Body of pancreas (tissue), 4 donors: ENCODE results near the gene ZNF736. TPM values are rescaled to one million over a fixed set of nuclear protein-coding genes. Genes with fewer than 3 reads are reported as not detected.
A peak's percentile ranks its signal among the peaks of the same experiment; 100 is the strongest.
"Not testable (repeated sequence)": the region's sequence is repeated elsewhere in the genome, so short reads cannot be mapped to it uniquely, and the experiment has no call there.

Experiments used
- ATAC-seq: fragments of 150-250 bp; one replicate; pipeline ENCODE4 v1.9.1; 2016
- DNase-seq, 4 donors: peaks; one replicate each; pipeline ENCODE4 v3.0.0-alpha.2; 2019
- H3K27ac ChIP-seq, 4 donors: fragments of 200-600 bp; sonication (generic); 1 replicate in 3 of 4; 2 replicates in 1 of 4; pipeline versions ENCODE4 v1.5.1 to v1.6.1; 2016 to 2019; ENCODE audit warnings: mild to moderate bottlenecking in 1 of 4, mixed read lengths in 1 of 4, moderate library complexity in 1 of 4
- H3K27me3 ChIP-seq, 2 donors: fragments of 200-600 bp; sonication (generic); one replicate each; pipeline ENCODE4 v1.6.0; 2016; ENCODE audit warnings: mild to moderate bottlenecking in 1 of 2
- H3K36me3 ChIP-seq, 2 donors: fragments of 200-600 bp; sonication (generic); replicated peaks in 1 of 2; 2 replicates each; pipeline ENCODE4 v1.5.1; 2016; ENCODE audit warnings: low read depth in 2 of 2; ENCODE audit not compliant: insufficient read depth in 1 of 2
- H3K4me1 ChIP-seq: fragments of 200-600 bp; sonication (generic); one replicate; pipeline ENCODE4 v1.6.0; 2016
- H3K4me3 ChIP-seq, 2 donors: fragments of 200-600 bp; sonication (generic); 1 replicate in 1 of 2; 2 replicates in 1 of 2; pipeline ENCODE4 v1.5.1; 2016 to 2019
- H3K9me3 ChIP-seq, 3 donors: fragments of 200-600 bp; sonication (generic); 1 replicate in 2 of 3; 2 replicates in 1 of 3; pipeline ENCODE4 v1.5.1; 2016
- CTCF ChIP-seq, 7 experiments: fragments of 450-650 bp in 4 of 7; fragments of 200-600 bp in 3 of 7; sonication (generic) in 3 of 7; IDR thresholded peaks; one replicate each; pipeline ENCODE4 v1.5.1; 2016 to 2019; ENCODE audit warnings: antibody characterized with exemption in 7 of 7
- POLR2A ChIP-seq, 3 donors: fragments of 450-650 bp; IDR thresholded peaks; one replicate each; pipeline ENCODE4 v1.6.1; 2016; ENCODE audit warnings: antibody characterized with exemption in 3 of 3, mild to moderate bottlenecking in 2 of 3
- WGBS, 2 donors: methylation state at CpG; one replicate each; pipeline ENCODE4 v1.1.5; 2017; 5-methylcytosine and 5-hydroxymethylcytosine counted together
- intact Hi-C: fragments of 100-400 bp; cut with DNase I; formaldehyde crosslinking; loops from one replicate; pipeline ENCODE4 v1.15.1; 2023
- total RNA-seq, 2 donors: library from RNA; depleted of rRNA; stranded (reverse); fragments of >200 nt; gene quantifications; one replicate each; pipeline ENCODE4 v1.1.0, GENCODE V29; 2016

Gene ZNF736
- total RNA-seq, 2 donors from 2014 or later, result 6.3 to 26.2 TPM

DNA sequence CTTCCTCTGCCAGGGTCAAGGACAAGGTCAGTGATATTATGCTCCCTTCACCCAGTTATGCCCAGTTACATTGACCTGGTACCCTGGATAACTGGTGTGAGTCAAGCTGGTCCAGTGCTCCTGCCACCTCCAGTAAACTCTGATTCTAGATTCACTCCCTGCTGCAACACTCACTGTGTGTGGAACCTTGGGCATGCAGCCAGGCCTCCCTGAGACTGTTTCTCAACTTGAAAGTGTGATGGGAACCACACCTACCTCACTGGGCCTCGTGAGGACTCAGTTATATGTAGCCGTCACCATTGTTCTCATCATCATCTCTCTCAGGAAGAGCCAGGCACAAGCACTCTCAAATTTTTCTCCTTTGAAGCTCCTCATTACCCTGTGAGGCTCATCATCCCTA is 935 bp upstream of the ZNF736 start:
- Histone ChIP-seq H3K4me1 (peaks cover 22% of the 10 kb centered on the region), H3K36me3 (no peaks in the 10 kb centered on the region), H3K27me3 (no peaks in the 10 kb centered on the region), H3K9me3 (no peaks in the 10 kb centered on the region), H3K4me3 (no peak overlapping the region), H3K27ac (no peak overlapping the region)
- ATAC-seq (no peak), DNase-seq (no peak)
- intact Hi-C loops, result no loop called here
- 23 to 37% methylated on average over 2 of the region's 2 CpGs for WGBS, 2 donors
- TF ChIP-seq POLR2A (IDR thresholded peaks at IDR 0.05), result no peak
- no peak for TF ChIP-seq CTCF (IDR thresholded peaks at IDR 0.05)

- peak overlapping the region in 3 of 4 donors; percentile 46 to 79 (median 71) for H3K27ac ChIP-seq
- intact Hi-C loops, result no loop called here
- 30 to 41% methylated on average over 10 of the region's 10 CpGs for WGBS, 2 donors
Observed at GRCh38 chr7:64314566-64314965, 805 bp downstream of the ZNF736 start.

DNA sequence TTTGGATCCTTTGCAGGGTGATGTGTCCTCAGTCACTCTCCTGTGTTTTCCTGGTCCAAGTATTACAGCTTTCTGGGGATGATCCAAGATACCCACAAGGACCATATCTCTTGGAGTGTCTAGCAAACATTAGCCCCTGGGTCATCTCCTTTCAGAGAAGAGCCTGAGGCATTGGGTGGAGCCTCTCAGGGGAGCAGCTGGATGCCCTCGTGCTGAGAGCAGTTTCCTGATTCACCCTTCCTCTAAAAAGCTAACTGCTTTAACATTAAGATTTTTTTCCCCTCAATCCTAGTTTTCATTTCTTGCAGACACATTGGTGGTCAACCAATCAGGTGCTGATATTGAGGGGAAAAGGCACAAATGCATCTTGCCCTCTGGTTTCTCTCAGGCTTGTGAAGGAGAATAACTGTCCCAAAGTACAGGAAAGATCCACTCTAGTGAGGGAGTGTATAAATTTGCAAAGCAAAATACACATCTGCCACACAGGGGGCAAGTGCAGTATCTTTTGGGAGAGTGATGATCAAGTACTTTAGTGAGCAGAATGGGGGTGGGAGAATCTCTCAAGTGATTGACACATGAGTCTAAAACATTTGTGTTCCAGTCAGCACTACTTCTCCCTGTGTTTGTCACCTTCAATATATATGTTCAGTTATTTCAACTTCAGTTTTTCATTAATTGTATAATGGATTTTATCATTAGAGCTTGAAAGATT is 2.4 kb downstream of the ZNF736 start:
- H3K27me3 ChIP-seq, H3K4me3 ChIP-seq, H3K36me3 ChIP-seq, DNase-seq, ATAC-seq, H3K9me3 ChIP-seq, H3K27ac ChIP-seq, intact Hi-C loops: not testable (repeated sequence)
- H3K4me1 ChIP-seq, result peaks cover 22% of the 10 kb centered on the region
- WGBS, 2 donors, result 82 to 100% methylated on average over 1 of the region's 1 CpG

More at GRCh38 chr7:64314566-64314965, 805 bp downstream of the ZNF736 start:
- peak overlapping the region in 1 of 2 donors; percentile 81 for H3K4me3 ChIP-seq
- peaks cover 22% of the 10 kb centered on the region for H3K4me1 ChIP-seq
- DNase-seq (no peak), ATAC-seq (no peak)
- no peaks in the 10 kb centered on the region for H3K36me3 ChIP-seq
- TF ChIP-seq CTCF (IDR thresholded peaks at IDR 0.05), result no peak
- TF ChIP-seq POLR2A (IDR thresholded peaks at IDR 0.05), result no peak
- no peaks in the 10 kb centered on the region for H3K27me3 ChIP-seq
- no peaks in the 10 kb centered on the region for H3K9me3 ChIP-seq

- 83 to 84% methylated on average over 3 of the region's 3 CpGs for WGBS, 2 donors
- H3K27ac ChIP-seq, result no peak overlapping the region
- TF ChIP-seq POLR2A (IDR thresholded peaks at IDR 0.05), result no peak
- TF ChIP-seq CTCF (IDR thresholded peaks at IDR 0.05), result no peak
- H3K27me3 ChIP-seq, result no peaks in the 10 kb centered on the region
- intact Hi-C loops, result no loop called here
- H3K36me3 ChIP-seq, result no peaks in the 10 kb centered on the region
- no peaks in the 10 kb centered on the region for H3K9me3 ChIP-seq
- H3K4me1 ChIP-seq, result peaks cover 1% of the 10 kb centered on the region
- H3K4me3 ChIP-seq, result no peak overlapping the region
- ATAC-seq, result no peak
- no peak for DNase-seq
Observed at GRCh38 chr7:64320547-64321513, 7.1 kb downstream of the ZNF736 start.

DNA sequence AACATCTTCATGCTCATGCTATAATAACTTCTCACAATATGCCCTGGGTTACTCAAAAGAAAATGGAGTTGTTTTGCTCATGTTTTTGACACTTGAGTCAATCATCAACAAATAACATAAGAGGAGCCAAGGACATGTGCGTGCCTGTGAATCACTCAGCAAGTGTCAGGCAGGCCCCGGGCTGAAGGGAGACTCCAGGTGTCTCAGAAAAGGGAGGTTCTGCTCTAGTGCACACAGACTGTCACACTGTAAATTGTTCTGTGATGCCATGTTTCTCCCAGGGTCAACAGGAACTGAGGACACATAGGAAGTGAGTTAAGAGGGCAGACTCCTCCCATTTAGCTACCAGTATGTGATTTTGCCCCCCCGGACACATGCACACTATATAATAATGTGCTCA is 10.4 kb downstream of the ZNF736 start:
- H3K4me1 ChIP-seq, H3K36me3 ChIP-seq, H3K27ac ChIP-seq, H3K9me3 ChIP-seq, intact Hi-C loops, H3K4me3 ChIP-seq, DNase-seq, ATAC-seq, H3K27me3 ChIP-seq: not testable (repeated sequence)
- 82 to 86% methylated on average over 3 of the region's 3 CpGs for WGBS, 2 donors

- DNase-seq, ATAC-seq, H3K36me3 ChIP-seq, H3K4me1 ChIP-seq, H3K27me3 ChIP-seq, intact Hi-C loops, H3K27ac ChIP-seq, H3K4me3 ChIP-seq: not testable (repeated sequence)
- 92 to 93% methylated on average over 3 of the region's 3 CpGs for WGBS, 2 donors
- H3K9me3 ChIP-seq, result peaks cover 0 to 64% (median 0%) of the 10 kb centered on the region in 3 donors
Observed at GRCh38 chr7:64348713-64349210, 35.0 kb downstream of the ZNF736 start.
